ENCODE results near the gene RNF113A. TPM values are rescaled to one million over a fixed set of nuclear protein-coding genes. Genes with fewer than 3 reads are reported as not detected.
"Not testable (repeated sequence)": the region's sequence is repeated elsewhere in the genome, so short reads cannot be mapped to it uniquely, and the experiment has no call there.

RNF113A gene
- total RNA-seq, 1 donor from 2014 or later, result 28.1 TPM

DNA sequence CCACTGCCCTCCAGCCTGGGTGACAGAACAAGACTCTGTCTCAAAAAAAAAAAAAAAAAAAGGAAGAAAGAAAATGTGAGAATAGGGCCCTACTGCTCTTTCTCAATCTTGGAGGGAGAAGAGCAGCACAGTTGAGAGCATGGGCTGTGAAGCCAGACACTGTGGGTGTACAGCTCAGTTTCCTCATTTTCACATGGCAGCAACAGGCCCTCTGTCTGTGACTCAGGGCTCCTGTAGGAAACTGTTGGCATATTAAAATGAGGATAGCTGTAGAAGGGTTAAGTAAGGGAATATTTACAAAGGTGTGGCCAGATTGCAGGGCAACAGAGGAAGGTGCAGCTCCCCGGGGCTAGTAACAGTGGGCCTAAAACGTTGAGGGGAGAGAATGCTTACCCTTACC is 27.6 kb upstream of the RNF113A start:
- DNase-seq (no peak), ATAC-seq (ENCODE audit: low read depth) (no peak)
- TF ChIP-seq, protein P1, sequence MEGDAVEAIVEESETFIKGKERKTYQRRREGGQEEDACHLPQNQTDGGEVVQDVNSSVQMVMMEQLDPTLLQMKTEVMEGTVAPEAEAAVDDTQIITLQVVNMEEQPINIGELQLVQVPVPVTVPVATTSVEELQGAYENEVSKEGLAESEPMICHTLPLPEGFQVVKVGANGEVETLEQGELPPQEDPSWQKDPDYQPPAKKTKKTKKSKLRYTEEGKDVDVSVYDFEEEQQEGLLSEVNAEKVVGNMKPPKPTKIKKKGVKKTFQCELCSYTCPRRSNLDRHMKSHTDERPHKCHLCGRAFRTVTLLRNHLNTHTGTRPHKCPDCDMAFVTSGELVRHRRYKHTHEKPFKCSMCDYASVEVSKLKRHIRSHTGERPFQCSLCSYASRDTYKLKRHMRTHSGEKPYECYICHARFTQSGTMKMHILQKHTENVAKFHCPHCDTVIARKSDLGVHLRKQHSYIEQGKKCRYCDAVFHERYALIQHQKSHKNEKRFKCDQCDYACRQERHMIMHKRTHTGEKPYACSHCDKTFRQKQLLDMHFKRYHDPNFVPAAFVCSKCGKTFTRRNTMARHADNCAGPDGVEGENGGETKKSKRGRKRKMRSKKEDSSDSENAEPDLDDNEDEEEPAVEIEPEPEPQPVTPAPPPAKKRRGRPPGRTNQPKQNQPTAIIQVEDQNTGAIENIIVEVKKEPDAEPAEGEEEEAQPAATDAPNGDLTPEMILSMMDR (IDR thresholded peaks at IDR 0.05), result no peak
- intact Hi-C loops (cut with micrococcal nuclease), result no loop called here
- Mint-ChIP-seq H3K4me3 (no peak overlapping the region), H3K27me3 (no peaks in the 10 kb centered on the region), H3K36me3 (ENCODE audit: low read depth) (no peaks in the 10 kb centered on the region), H3K9me3 (no peaks in the 10 kb centered on the region), H3K4me1 (no peaks in the 10 kb centered on the region), H3K27ac (no peak overlapping the region)
- ChIA-PET CTCF (no interaction called here), POLR2A (no interaction called here)

DNA sequence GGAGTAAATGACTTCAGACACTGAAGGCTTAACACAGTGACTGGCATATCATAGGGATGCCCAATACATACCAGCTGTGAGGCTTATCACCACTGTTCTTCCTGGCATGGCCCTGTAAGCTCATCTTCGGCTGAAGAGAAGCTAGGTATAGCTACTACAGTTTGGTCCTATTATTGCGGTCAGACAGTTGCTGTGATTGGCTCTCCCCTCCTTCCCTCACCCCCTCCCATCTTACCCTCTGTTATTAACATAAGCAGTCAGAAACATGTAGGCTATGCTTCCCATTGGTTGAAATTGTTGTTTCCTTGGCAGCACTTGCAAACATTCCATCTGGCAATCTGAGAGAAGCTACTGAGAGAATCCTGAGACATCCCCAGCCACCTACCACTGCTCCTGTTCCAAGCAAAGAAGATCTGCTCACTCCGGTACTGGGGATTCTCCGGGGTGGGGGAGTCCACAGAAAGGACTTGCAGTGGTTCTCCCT is 24.4 kb upstream of the RNF113A start, which contains the start of gene AKAP14:
AKAP14 (plus strand) TSS at position 51 of the 484 bp plus-strand sequence. CDS start 7,331 bp downstream, outside the sequence.
- no peaks in the 10 kb centered on the region for H3K4me1 Mint-ChIP-seq
- POLR2A ChIA-PET, result no interaction called here
- intact Hi-C loops (cut with micrococcal nuclease), result no loop called here
- H3K36me3 Mint-ChIP-seq (ENCODE audit: low read depth), result no peaks in the 10 kb centered on the region
- TF ChIP-seq, protein P1 (IDR thresholded peaks at IDR 0.05), result no peak
- no peak within 1 kb of the TSS for H3K4me3 Mint-ChIP-seq
- CTCF ChIA-PET, result no interaction called here
- no peak within 1 kb of the TSS for H3K27ac Mint-ChIP-seq
- no peaks in the 10 kb centered on the region for H3K9me3 Mint-ChIP-seq
- no peaks in the 10 kb centered on the region for H3K27me3 Mint-ChIP-seq
- DNase-seq, result no peak
- no peak for ATAC-seq (ENCODE audit: low read depth)

DNA sequence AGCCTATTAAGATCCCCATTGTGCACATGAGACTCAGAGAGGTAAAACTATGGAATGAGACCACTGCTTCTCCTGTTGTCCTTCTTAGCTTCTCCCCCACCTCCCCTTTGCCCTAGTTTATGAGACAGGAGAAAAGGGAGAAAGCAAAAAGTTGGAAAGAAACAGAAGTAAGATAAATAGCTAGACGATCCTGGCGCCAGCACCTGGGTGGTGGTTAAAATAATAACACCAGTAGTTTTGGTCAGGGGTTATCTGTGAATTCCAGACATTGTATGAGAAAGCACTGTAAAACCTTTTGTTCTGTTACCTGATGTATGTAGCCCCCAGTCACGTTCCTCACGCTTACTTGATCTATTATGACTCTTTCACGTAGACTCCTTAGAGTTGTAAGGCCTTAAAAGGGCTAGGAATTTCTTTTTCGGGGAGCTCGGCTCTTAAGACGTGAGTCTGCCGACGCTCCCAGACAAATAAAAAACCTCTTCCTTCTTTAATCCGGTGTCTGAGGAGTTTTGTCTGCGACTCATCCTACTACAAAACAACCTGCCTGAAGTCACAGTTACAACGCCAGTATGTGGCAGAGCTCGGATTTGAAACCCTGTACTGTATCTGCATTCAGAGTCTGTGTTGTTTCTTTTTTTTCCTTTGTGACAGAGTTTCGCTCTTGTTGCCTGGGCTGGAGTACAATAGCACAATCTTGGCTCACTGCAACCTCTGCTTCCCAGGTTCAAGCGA is 20.6 kb upstream of the RNF113A start:
- H3K9me3 Mint-ChIP-seq, result not testable (repeated sequence)

DNA sequence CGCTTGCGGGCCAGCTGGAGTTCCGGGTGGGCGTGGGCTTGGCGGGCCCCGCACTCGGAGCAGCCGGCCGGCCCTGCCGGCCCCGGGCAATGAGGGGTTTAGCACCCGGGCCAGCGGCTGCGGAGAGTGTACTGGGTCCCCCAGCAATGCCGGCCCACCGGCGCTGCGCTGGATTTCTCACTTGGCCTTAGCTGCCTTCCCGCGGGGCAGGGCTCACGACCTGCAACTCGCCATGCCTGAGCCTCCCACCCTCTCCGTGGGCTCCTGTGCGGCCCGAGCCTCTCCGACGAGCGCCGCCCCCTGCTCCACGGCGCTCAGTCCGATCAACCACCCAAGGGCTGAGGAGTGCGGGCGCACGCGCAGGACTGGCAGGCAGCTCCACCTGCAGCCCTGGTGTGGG is 19.1 kb upstream of the RNF113A start:
- H3K36me3 Mint-ChIP-seq (ENCODE audit: low read depth); H3K4me1 Mint-ChIP-seq; H3K4me3 Mint-ChIP-seq; H3K27ac Mint-ChIP-seq; H3K27me3 Mint-ChIP-seq; ATAC-seq (ENCODE audit: low read depth); DNase-seq; H3K9me3 Mint-ChIP-seq; CTCF ChIA-PET; intact Hi-C loops (cut with micrococcal nuclease): not testable (repeated sequence)
- POLR2A ChIA-PET, result interaction anchor here (0.6 kb wide), 1 partner anchor 285 kb away, joined by 10 read pairs; no protein-coding TSS in a partner anchor

More for the DNA sequence above, 20.6 kb upstream of the RNF113A start:
- ATAC-seq (ENCODE audit: low read depth); CTCF ChIA-PET; H3K27me3 Mint-ChIP-seq; DNase-seq; H3K27ac Mint-ChIP-seq; intact Hi-C loops (cut with micrococcal nuclease); H3K36me3 Mint-ChIP-seq (ENCODE audit: low read depth); POLR2A ChIA-PET; H3K4me1 Mint-ChIP-seq; H3K4me3 Mint-ChIP-seq: not testable (repeated sequence)

DNA sequence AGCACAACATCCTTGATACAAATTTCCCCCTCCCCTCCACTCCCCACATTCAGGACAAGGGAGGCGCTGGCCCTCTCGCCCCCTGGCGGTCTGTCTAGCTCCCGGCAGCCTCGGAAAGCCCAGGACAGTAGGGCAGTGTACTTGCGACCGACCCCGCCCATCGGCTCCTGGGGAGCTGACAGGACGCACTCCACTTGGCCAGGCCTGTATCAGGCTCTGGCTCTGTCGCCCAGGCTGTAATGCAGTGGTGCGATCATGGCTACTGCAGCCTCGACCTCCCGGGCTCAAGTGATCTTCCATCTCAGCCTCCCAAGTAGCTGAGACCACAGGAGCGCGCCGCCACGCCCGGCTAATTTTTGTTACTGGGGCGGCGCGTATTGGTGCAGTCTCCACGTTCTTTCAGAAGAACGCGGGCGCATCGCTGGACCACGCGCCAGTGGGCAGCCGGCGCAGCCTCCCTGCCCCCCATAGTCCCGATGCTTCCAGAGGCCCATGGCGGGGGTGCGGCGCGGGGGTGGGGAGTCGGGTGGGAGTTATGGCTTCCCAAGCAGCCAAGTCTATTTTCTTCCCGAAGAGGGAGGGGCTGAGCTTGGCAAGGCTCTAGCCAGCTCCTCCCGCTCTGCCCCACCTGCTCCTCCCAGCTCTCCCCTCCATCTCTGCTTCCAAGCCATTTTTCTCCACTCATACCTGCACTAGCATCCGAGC is 16.3 kb upstream of the RNF113A start:
- peaks cover 5% of the 10 kb centered on the region for H3K4me1 Mint-ChIP-seq
- DNase-seq (peak; percentile 37), ATAC-seq (ENCODE audit: low read depth) (peak; percentile 86)
- intact Hi-C loops (cut with micrococcal nuclease), result no loop called here
- H3K27me3 Mint-ChIP-seq, result no peaks in the 10 kb centered on the region
- TF ChIP-seq, protein P1 (IDR thresholded peaks at IDR 0.05), result no peak
- no peak overlapping the region for H3K27ac Mint-ChIP-seq
- CTCF ChIA-PET, result interaction anchor here (0.6 to 0.9 kb wide), 2 partner anchors 9 to 26 kb away, joined by 3 to 4 read pairs; no protein-coding TSS in a partner anchor
- H3K9me3 Mint-ChIP-seq, result no peaks in the 10 kb centered on the region
- peak overlapping the region; percentile 44 for H3K4me3 Mint-ChIP-seq
- POLR2A ChIA-PET, result interaction anchor here (0.7 to 1.0 kb wide), 3 partner anchors 14 to 1071 kb away, joined by 3 to 5 read pairs (median 3); partner anchors contain the start of gene RPL39
- H3K36me3 Mint-ChIP-seq (ENCODE audit: low read depth), result no peaks in the 10 kb centered on the region
